K562 (cell line): Measurements from ENCODE around the gene CORT. TPM values are rescaled to one million over a fixed set of nuclear protein-coding genes. Genes with fewer than 3 reads are reported as not detected.
A peak's percentile ranks its signal among the peaks of the same experiment; 100 is the strongest.

ENCODE experiments used
- ATAC-seq: fragments of 200-7000 bp; cut with Tn5 transposase; 3 replicates; pipeline ENCODE4 v1.9.1; 2020; ENCODE audit warnings: moderate library complexity
- BruUV-seq: library from RNA; stranded (reverse); fragments of 400-500 nt; replicated peaks from 2 replicates; lab custom pipeline; 2021; lab: Mats Ljungman, UMichigan
- CTCF ChIA-PET: fragments of 300-600 bp; formaldehyde crosslinking; extraction: SDS; loops from one replicate; lab custom pipeline; 2021; ENCODE audit warnings: low intra/inter-chr PET ratio; lab: Yijun Ruan, JAX
- POLR2A ChIA-PET: fragments of 300-600, 350-650 bp; sonication (Branson Sonifier 250); formaldehyde crosslinking; extraction: SDS; loops from one replicate; lab custom pipeline; 2021; ENCODE audit warnings: antibody characterized with exemption, inconsistent platforms; lab: Yijun Ruan, JAX
- DNase-seq, 4 experiments: peaks; one replicate each; pipeline versions ENCODE4 v3.0.0 to v3.0.0-alpha.2; 2011 to 2018; ENCODE audit warnings: low spot score in 3 of 4, mixed read lengths in 3 of 4; ENCODE audit errors: extremely low read depth in 1 of 4
- FAIRE-seq: peaks from 2 replicates; lab custom pipeline; 2011; peaks lifted over from hg19 to GRCh38; lab: Jason Lieb, UNC
- H2AFZ ChIP-seq: 2 replicates; pipeline ENCODE4 v1.6.0; 2011; ENCODE audit warnings: low read depth, low read length, control low read depth, inconsistent platforms
- H3K27ac ChIP-seq: fragments of 200-600 bp; 3 replicates; pipeline ENCODE4 v1.8.0; 2011; ENCODE audit warnings: low read depth, mild to moderate bottlenecking, control low read depth, inconsistent platforms, low read length, moderate library complexity, mixed read lengths; ENCODE audit errors: extremely low read depth
- H3K27me3 ChIP-seq, 2 experiments: fragments of 300-600 bp in 1 of 2; 2 replicates in 1 of 2; 3 replicates in 1 of 2; pipeline versions ENCODE4 v1.6.0 to v1.8.0; 2011; ENCODE audit warnings: inconsistent platforms in 2 of 2, low read length in 2 of 2, mild to moderate bottlenecking in 1 of 2, mixed read lengths in 1 of 2, moderate library complexity in 1 of 2; ENCODE audit not compliant: control insufficient read depth in 2 of 2, insufficient read depth in 2 of 2
- H3K36me3 ChIP-seq: fragments of 300-600 bp; 3 replicates; pipeline ENCODE4 v1.8.0; 2011; ENCODE audit warnings: mild to moderate bottlenecking, low read length, inconsistent platforms; ENCODE audit not compliant: control insufficient read depth, insufficient read depth
- H3K4me1 ChIP-seq, 2 experiments: fragments of 200-600 bp in 1 of 2; replicated peaks in 1 of 2; 2 replicates in 1 of 2; 3 replicates in 1 of 2; pipeline versions ENCODE4 v1.5.1 to v1.8.0; 2011; ENCODE audit warnings: inconsistent platforms in 2 of 2, low read length in 2 of 2, mild to moderate bottlenecking in 1 of 2, mixed read lengths in 1 of 2, moderate library complexity in 1 of 2; ENCODE audit not compliant: control insufficient read depth in 2 of 2, insufficient read depth in 2 of 2
- H3K4me2 ChIP-seq: 2 replicates; pipeline ENCODE4 v1.6.1; 2011; ENCODE audit warnings: low read length, control low read depth, inconsistent platforms, mixed read lengths; ENCODE audit not compliant: insufficient read depth
- H3K4me3 ChIP-seq: fragments of 200-600 bp; sonication (generic), shearing (Covaris generic); 2 replicates; pipeline ENCODE4 v1.5.1; 2016; ENCODE audit warnings: control low read depth, inconsistent platforms
- H3K79me2 ChIP-seq: fragments of 200-600 bp; 3 replicates; pipeline ENCODE4 v1.8.0; 2011; ENCODE audit warnings: low read length, inconsistent platforms; ENCODE audit not compliant: control insufficient read depth, insufficient read depth
- H3K9ac ChIP-seq, 2 experiments: 2 replicates each; pipeline versions ENCODE4 v1.6.0 to v1.6.1; 2011; ENCODE audit warnings: low read depth in 2 of 2, low read length in 2 of 2, control low read depth in 1 of 2, inconsistent platforms in 1 of 2, mild to moderate bottlenecking in 1 of 2, mixed read lengths in 1 of 2; ENCODE audit not compliant: insufficient read depth in 1 of 2
- H3K9me1 ChIP-seq: one replicate; pipeline ENCODE4 v1.6.0; 2011; ENCODE audit warnings: inconsistent platforms, mild to moderate bottlenecking, low read length, moderate library complexity; ENCODE audit not compliant: control insufficient read depth, insufficient read depth
- H3K9me3 ChIP-seq: replicated peaks from 2 replicates; pipeline ENCODE4 v1.5.1; 2011; ENCODE audit warnings: low read depth, low read length, inconsistent platforms; ENCODE audit not compliant: control insufficient read depth, insufficient read depth
- H4K20me1 ChIP-seq: replicated peaks from 2 replicates; pipeline ENCODE4 v1.6.1; 2011; ENCODE audit warnings: low read length, inconsistent platforms, mixed read lengths; ENCODE audit not compliant: control insufficient read depth, insufficient read depth
- AFF4 ChIP-seq: sonication (generic); formaldehyde crosslinking; IDR thresholded peaks from 2 replicates; pipeline ENCODE4 v1.8.0; 2023; ENCODE audit warnings: mild to moderate bottlenecking, missing genetic modification reagents
- BRCA1 ChIP-seq, 2 experiments: fragments of 450-650 bp in 1 of 2; sonication (generic) in 1 of 2; formaldehyde crosslinking in 1 of 2; IDR thresholded peaks; 2 replicates each; pipeline versions ENCODE4 v1.5.0 to v1.6.1; 2017 to 2020; ENCODE audit warnings: mild to moderate bottlenecking in 1 of 2, missing genetic modification reagents in 1 of 2
- CAMTA2 ChIP-seq: fragments of 250-450 bp; sonication (Bioruptor Pico); conservative IDR thresholded peaks from 2 replicates; pipeline ENCODE4 v1.5.1; 2022
- DMBX1 ChIP-seq: fragments of 250-450 bp; sonication (Bioruptor Pico); IDR thresholded peaks from 2 replicates; pipeline ENCODE4 v1.8.0; 2022; ENCODE audit warnings: inconsistent platforms, mild to moderate bottlenecking, moderate library complexity, borderline replicate concordance
- KAT2B ChIP-seq: IDR thresholded peaks from one replicate; pipeline ENCODE4 v1.6.1; 2012; ENCODE audit warnings: low read depth, mild to moderate bottlenecking, control low read depth, inconsistent platforms, low read length, moderate library complexity
- NCOA1 ChIP-seq: fragments of 450-650 bp; IDR thresholded peaks from 2 replicates; pipeline ENCODE4 v1.6.1; 2016; ENCODE audit warnings: low read depth
- RUNX1 ChIP-seq: sonication (generic); IDR thresholded peaks from 2 replicates; pipeline ENCODE4 v1.6.1; 2016; ENCODE audit warnings: antibody characterized with exemption, low read depth
- TSHZ1 ChIP-seq: fragments of 250-450 bp; sonication (Bioruptor Pico); IDR thresholded peaks from 2 replicates; pipeline ENCODE4 v1.4.0; 2020; ENCODE audit warnings: mild to moderate bottlenecking, moderate library complexity
- YY1 ChIP-seq, 3 experiments: IDR thresholded peaks; 2 replicates each; pipeline ENCODE4 v1.6.1; 2011; ENCODE audit warnings: low read length in 2 of 3, mild to moderate bottlenecking in 2 of 3, moderate library complexity in 2 of 3, borderline replicate concordance in 1 of 3, control low read depth in 1 of 3, low read depth in 1 of 3; ENCODE audit not compliant: insufficient read depth in 3 of 3, insufficient replicate concordance in 2 of 3, control insufficient read depth in 1 of 3, insufficient read length in 1 of 3; ENCODE audit errors: extremely low read depth in 1 of 3
- ZNF3 ChIP-seq: fragments of 250-450 bp; sonication (Bioruptor Pico); IDR thresholded peaks from 2 replicates; pipeline ENCODE4 v1.5.0; 2021; ENCODE audit warnings: mild to moderate bottlenecking, moderate library complexity
- ZNF644 ChIP-seq: fragments of 200-800 bp; sonication (Bioruptor generic); IDR thresholded peaks from 2 replicates; pipeline ENCODE4 v1.6.1; 2016; ENCODE audit warnings: low read depth, missing genetic modification characterization, missing compliant biosample characterization
- WGBS: fragments of 100-300 bp; shearing (Covaris generic); methylation state at CpG from one replicate; pipeline ENCODE4 v1.1.6; 2016; ENCODE audit warnings: low coverage, mixed read lengths; ENCODE audit not compliant: insufficient coverage; ENCODE audit errors: missing lambda C conversion rate; 5-methylcytosine and 5-hydroxymethylcytosine counted together
- in situ Hi-C: fragments of 300-500 bp; cut with MboI; formaldehyde crosslinking; loops from 4 replicates; pipeline ENCODE4 v1.15.0; 2018; ENCODE audit warnings: inconsistent platforms, mixed read lengths
- intact Hi-C: fragments of 100-400 bp; cut with micrococcal nuclease; formaldehyde crosslinking; loops from 2 replicates; pipeline ENCODE4 v1.14.2; 2022
- polyA plus RNA-seq, 8 experiments: library from polyadenylated mRNA; depleted of rRNA in 4 of 8; stranded (reverse) in 5 of 8; unstranded in 3 of 8; fragments of >200 nt; fragmentation: Nextera tagmentation in 2 of 8; fragmentation: Illumina TruSeq in 1 of 8; extraction: Ambion mirVana in 2 of 8; extraction: Trizol in 1 of 8; gene quantifications; 2 replicates each; pipeline versions ENCODE4 v1.2.1 to v1.2.3, GENCODE V29; 2011 to 2014; ENCODE audit warnings: inconsistent platforms in 1 of 8, missing spikeins in 1 of 8
- total RNA-seq, 7 experiments: library from RNA; depleted of rRNA in 6 of 7; stranded (reverse); fragments of >200 nt in 6 of 7; fragmentation: Illumina TruSeq in 2 of 7; extraction: Trizol in 2 of 7; gene quantifications; 2 replicates each; pipeline versions ENCODE4 v1.2.1 to v1.2.3, GENCODE V29; 2011 to 2021; ENCODE audit warnings: low replicate concordance in 1 of 7

The CORT gene
- total and polyA plus RNA-seq, 9 of the 15 experiments (the other 6 are each of a cell fraction or from before 2014, with no cell fraction given), result 0.08 to 0.54 (median 0.13) TPM; not detected in 5

GRCh38 chr1:10415211-10415930 lies 34.5 kb upstream of the CORT start:
- Histone ChIP-seq H3K4me2 (peak overlapping the region; percentile 56), H4K20me1 (no peaks in the 10 kb centered on the region; the same call in 1 of the 2 replicates), H3K79me2 (peaks cover 12% of the 10 kb centered on the region; the same call in 2 of the 3 replicates), H3K27me3 (no peaks in the 10 kb centered on the region), H2AFZ (peak overlapping the region; percentile 67), H3K4me3 (no peak overlapping the region), H3K9me3 (no peaks in the 10 kb centered on the region), H3K4me1 (peaks cover 8 to 14% of the 10 kb centered on the region in 2 experiments; a peak in 4 of 5 replicates), H3K36me3 (peaks cover 96% of the 10 kb centered on the region), H3K9me1 (no peaks in the 10 kb centered on the region), H3K27ac (peak overlapping the region; percentile 96), H3K9ac (peak overlapping the region in 1 of 2 experiments; percentile 68; a peak in 3 of 4 replicates)
- DNase-seq (peak; percentile 72 to 94 (median 82)), FAIRE-seq (peak; percentile 100), ATAC-seq (peak; percentile 98)
- ChIA-PET POLR2A (interaction anchor here (0.5 to 2.3 kb wide), 12 partner anchors 9 to 842 kb away, joined by 3 to 17 read pairs (median 5); partner anchors contain the start of genes CENPS, DFFA, KIF1B and PGD), CTCF (interaction anchor here (0.6 kb wide), 1 partner anchor 564 kb away, joined by 4 read pairs; no protein-coding TSS in a partner anchor)
- BruUV-seq, result no TSS peak
- intact Hi-C loops (loop anchor here (2.0 kb wide), 1 partner anchor 17 kb away; the partner anchor contains the start of gene PGD), in situ Hi-C loops (no loop called here)
- 12% methylated on average over 6 of the region's 6 CpGs for WGBS
- TF ChIP-seq YY1 (IDR thresholded peaks at IDR 0.05; ENCODE audit: borderline replicate concordance in 1 of 3, control insufficient read depth in 1 of 3, extremely low read depth in 1 of 3, insufficient read depth in 3 of 3, insufficient read length in 1 of 3, insufficient replicate concordance in 2 of 3, low read depth in 1 of 3, low read length in 2 of 3) (peak in 1 of 3 experiments; percentile 77), KAT2B (no peak), RUNX1 (no peak), ZNF644 (tag) (peak; percentile 90), AFF4 (CRISPR knock-in tag) (0 out of 2 replicates have a peak, but pooled peaks have one; percentile 65), CAMTA2 (CRISPR knock-in tag) (no peak), DMBX1 (peak; percentile 74), NCOA1 (no peak), TSHZ1 (CRISPR knock-in tag) (no peak), BRCA1 (IDR thresholded peaks at IDR 0.05) (no peak), BRCA1 (CRISPR knock-in tag; IDR thresholded peaks at IDR 0.05) (no peak), ZNF3 (CRISPR knock-in tag) (no peak)
